Osteocyte (in vitro differentiated cells): ENCODE results near the gene ZFHX3. TPM values are rescaled to one million over a fixed set of nuclear protein-coding genes. Genes with fewer than 3 reads are reported as not detected.

Source experiments
- DNase-seq: peaks from one replicate; pipeline ENCODE4 v3.0.0; 2021; ENCODE audit warnings: mixed read lengths; ENCODE audit not compliant: unreplicated experiment; ENCODE audit errors: extremely low spot score
- H3K27ac Mint-ChIP-seq: one replicate; pipeline ENCODE4 v1.8.0; 2021; ENCODE audit warnings: mild to moderate bottlenecking, mixed read lengths; ENCODE audit not compliant: unreplicated experiment
- H3K27me3 Mint-ChIP-seq: one replicate; pipeline ENCODE4 v1.8.0; 2021; ENCODE audit warnings: mixed read lengths; ENCODE audit not compliant: unreplicated experiment
- H3K36me3 Mint-ChIP-seq: one replicate; pipeline ENCODE4 v1.8.0; 2021; ENCODE audit warnings: mixed read lengths; ENCODE audit not compliant: unreplicated experiment
- H3K4me1 Mint-ChIP-seq: one replicate; pipeline ENCODE4 v1.8.0; 2021; ENCODE audit warnings: mixed read lengths; ENCODE audit not compliant: unreplicated experiment
- H3K4me3 Mint-ChIP-seq: one replicate; pipeline ENCODE4 v1.8.0; 2021; ENCODE audit warnings: mild to moderate bottlenecking, moderate library complexity, mixed read lengths; ENCODE audit not compliant: unreplicated experiment
- H3K9me3 Mint-ChIP-seq: one replicate; pipeline ENCODE4 v1.8.0; 2021; ENCODE audit warnings: mixed read lengths; ENCODE audit not compliant: unreplicated experiment
- CTCF ChIP-seq: fragments of 200-600 bp; sonication (generic); IDR thresholded peaks from 2 replicates; pipeline ENCODE4 v1.5.0; 2021; ENCODE audit warnings: antibody characterized with exemption, mild to moderate bottlenecking, moderate library complexity
- total RNA-seq: library from RNA; stranded (reverse); gene quantifications from 2 replicates; pipeline ENCODE4 v1.2.1, GENCODE V29; 2021

The ZFHX3 gene
- total RNA-seq, 1 donor from 2014 or later, result 89.1 TPM

GRCh38 chr16:72752004-72752695, 295.8 kb downstream of the ZFHX3 start:
- no peak for TF ChIP-seq CTCF
- Mint-ChIP-seq H3K27ac (no peak overlapping the region), H3K4me3 (no peak overlapping the region), H3K4me1 (peaks cover 19% of the 10 kb centered on the region), H3K36me3 (no peaks in the 10 kb centered on the region), H3K27me3 (no peaks in the 10 kb centered on the region), H3K9me3 (no peaks in the 10 kb centered on the region)
- no peak for DNase-seq

GRCh38 chr16:72751076-72751475, 296.9 kb downstream of the ZFHX3 start:
- no peaks in the 10 kb centered on the region for H3K9me3 Mint-ChIP-seq
- no peak for DNase-seq
- H3K27me3 Mint-ChIP-seq, result no peaks in the 10 kb centered on the region
- peaks cover 19% of the 10 kb centered on the region for H3K4me1 Mint-ChIP-seq
- TF ChIP-seq CTCF, result no peak
- H3K36me3 Mint-ChIP-seq, result no peaks in the 10 kb centered on the region
- no peak overlapping the region for H3K27ac Mint-ChIP-seq
- no peak overlapping the region for H3K4me3 Mint-ChIP-seq

DNA sequence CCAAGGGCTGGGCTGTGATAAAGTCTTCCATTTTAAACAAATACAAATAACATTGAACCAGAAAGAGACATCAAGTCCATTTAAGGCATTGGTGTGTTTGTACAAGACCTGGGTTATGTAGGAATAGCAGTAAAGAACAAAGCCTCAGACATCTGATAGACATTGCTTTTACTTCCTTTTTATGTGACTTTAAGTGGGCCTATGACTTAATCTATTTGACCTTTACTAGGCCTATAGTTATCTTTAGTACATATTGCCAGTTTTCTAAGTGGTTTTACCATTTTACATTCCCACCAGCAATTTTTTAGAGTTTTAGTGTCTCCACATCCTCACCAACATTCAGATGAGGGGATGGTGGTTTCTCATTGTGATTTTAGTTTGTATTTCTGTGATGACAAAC, 298.8 kb downstream of the ZFHX3 start:
- Mint-ChIP-seq H3K9me3 (no peaks in the 10 kb centered on the region), H3K36me3 (no peaks in the 10 kb centered on the region), H3K4me3 (no peak overlapping the region), H3K27me3 (no peaks in the 10 kb centered on the region), H3K4me1 (peaks cover 21% of the 10 kb centered on the region), H3K27ac (no peak overlapping the region)
- no peak for TF ChIP-seq CTCF
- DNase-seq, result no peak

GRCh38 chr16:72744076-72744793, 303.7 kb downstream of the ZFHX3 start:
- Mint-ChIP-seq H3K9me3 (no peaks in the 10 kb centered on the region), H3K4me3 (no peak overlapping the region), H3K27ac (no peak overlapping the region), H3K36me3 (no peaks in the 10 kb centered on the region), H3K27me3 (no peaks in the 10 kb centered on the region), H3K4me1 (peaks cover 22% of the 10 kb centered on the region)
- no peak for TF ChIP-seq CTCF
- no peak for DNase-seq

DNA sequence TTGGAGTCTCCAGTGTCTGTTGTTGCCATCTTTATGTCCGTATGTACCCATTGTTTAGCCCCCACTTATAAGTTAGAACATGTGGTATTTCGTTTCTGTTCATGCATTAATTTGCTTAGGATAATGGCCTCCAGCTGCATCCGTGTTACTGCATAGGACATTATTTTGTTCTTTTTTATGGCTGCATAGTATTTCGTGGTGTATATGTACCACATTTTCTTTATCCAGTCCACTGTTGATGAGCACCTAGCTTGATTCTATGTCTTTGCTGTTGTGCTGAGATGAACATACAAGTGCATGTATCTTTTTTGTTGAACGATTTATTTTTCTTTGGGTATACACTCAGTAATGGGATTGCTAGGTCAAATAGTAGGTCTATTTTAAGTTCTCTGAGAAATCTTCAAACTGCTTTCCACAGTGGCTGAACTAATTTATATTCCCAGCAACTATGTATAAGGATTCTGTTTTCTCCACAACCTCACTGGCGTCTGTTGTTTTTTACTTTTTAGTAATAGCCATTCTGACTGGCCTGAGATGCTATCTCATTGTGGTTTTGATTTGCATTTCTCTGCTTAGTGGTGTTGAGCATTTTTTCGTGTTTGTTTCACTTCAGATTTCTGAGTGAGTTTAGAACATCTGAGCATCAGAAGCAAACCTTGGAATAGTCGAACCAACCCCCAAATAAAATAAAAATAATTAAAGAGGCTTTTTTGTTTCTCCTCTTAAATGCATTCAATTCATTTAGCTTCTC, 304.7 kb downstream of the ZFHX3 start:
- no peak for DNase-seq
- no peak overlapping the region for H3K4me3 Mint-ChIP-seq
- peaks cover 23% of the 10 kb centered on the region for H3K4me1 Mint-ChIP-seq
- no peak for TF ChIP-seq CTCF
- H3K36me3 Mint-ChIP-seq, result no peaks in the 10 kb centered on the region
- H3K27ac Mint-ChIP-seq, result no peak overlapping the region
- H3K9me3 Mint-ChIP-seq, result no peaks in the 10 kb centered on the region
- no peaks in the 10 kb centered on the region for H3K27me3 Mint-ChIP-seq
